Omental fat pad (tissue), 4 donors: ENCODE data around the gene NUP62. TPM values are rescaled to one million over a fixed set of nuclear protein-coding genes. Genes with fewer than 3 reads are reported as not detected.

Experiments used
- ATAC-seq: fragments of 150-250 bp; one replicate; pipeline ENCODE4 v1.9.1; 2016; ENCODE audit warnings: mild to moderate bottlenecking, moderate library complexity; ENCODE audit not compliant: low FRiP score
- DNase-seq: peaks from one replicate; pipeline ENCODE4 v3.0.0-alpha.2; 2019; ENCODE audit warnings: low spot score
- CTCF ChIP-seq, 3 donors: fragments of 450-650 bp; IDR thresholded peaks; one replicate each; pipeline ENCODE4 v1.5.1; 2016 to 2017; ENCODE audit warnings: antibody characterized with exemption in 3 of 3, mild to moderate bottlenecking in 3 of 3, moderate library complexity in 2 of 3
- total RNA-seq, 4 donors: library from RNA; depleted of rRNA; stranded (reverse); fragments of >200 nt; gene quantifications; one replicate each; pipeline ENCODE4 v1.1.0, GENCODE V29; 2016

The NUP62 gene
- total RNA-seq, 4 donors from 2014 or later = 24.9 to 45.5 (median 30.6) TPM

GRCh38 chr19:49908480-49909420 lies 20.6 kb downstream of the NUP62 start:
- no peak for ATAC-seq
- DNase-seq = no peak
- TF ChIP-seq CTCF (IDR thresholded peaks at IDR 0.05) = no peak

DNA sequence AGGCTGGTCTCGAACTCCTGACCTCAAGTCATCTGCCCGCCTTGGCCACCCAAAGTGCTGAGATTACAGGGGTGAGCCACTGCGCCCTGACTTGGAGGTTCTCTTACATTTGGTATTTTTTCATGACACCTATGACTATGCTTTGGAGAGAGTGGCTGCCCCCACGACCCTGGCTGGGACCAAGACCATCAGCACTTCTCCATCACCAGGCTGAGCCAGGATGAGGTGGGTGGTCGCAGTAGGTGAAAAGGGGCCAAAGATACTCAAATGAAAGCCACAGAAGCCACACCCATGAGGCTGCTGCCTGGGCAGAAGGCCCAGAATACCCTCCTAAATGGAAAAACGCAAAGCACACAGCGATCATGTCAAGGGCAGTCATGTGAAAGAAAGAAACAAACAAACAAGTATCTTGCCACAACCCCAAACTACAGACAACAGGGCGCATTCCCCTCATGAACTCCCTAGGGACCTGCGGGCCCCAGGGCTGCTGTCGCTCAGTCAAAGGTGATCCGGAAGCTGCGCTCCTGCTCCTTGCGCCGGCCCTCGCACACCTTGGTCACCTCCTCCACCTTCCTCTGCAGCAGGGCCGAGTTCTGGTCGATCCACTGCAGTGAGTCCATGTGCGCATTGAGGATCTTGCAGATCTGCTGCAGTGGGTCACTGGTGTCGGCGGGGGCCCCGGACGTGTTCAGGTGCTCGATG lies 21.4 kb downstream of the NUP62 start:
- DNase-seq = no peak
- no peak for ATAC-seq
- no peak for TF ChIP-seq CTCF (IDR thresholded peaks at IDR 0.05)

DNA sequence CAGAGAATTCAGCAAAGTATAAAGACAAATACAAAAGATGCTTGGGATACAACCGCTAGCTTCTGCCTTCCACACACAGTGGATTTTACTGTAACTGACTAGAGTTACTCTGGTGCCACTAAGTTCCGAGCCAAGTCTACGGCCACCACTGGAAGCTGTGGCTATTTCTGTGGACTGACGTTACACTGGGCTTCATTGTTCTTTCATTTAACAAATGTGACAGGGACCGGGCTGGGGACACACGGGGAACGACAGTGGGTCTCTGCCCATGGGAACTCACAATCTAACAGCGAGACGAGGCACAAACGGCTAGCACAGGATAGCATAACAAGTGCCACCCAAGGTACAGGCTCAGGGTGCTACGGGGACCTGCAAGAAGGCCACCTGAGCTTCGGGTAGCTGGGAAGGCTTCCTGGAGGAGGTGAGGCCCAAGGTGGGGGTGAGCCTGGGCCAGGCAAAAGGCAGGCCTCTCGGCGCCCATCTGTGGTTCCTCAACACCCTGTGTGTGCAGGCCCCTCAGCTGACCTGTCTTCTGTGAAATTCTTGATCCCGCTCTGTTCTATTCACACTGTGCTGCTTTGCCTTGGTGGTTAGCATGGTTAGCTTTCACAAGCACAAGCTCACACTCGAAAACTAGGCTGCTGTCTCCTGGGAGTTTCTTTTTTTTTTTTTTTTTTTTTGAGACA lies 22.3 kb downstream of the NUP62 start:
- no peak for ATAC-seq
- no peak for DNase-seq
- TF ChIP-seq CTCF (IDR thresholded peaks at IDR 0.05) = no peak

DNA sequence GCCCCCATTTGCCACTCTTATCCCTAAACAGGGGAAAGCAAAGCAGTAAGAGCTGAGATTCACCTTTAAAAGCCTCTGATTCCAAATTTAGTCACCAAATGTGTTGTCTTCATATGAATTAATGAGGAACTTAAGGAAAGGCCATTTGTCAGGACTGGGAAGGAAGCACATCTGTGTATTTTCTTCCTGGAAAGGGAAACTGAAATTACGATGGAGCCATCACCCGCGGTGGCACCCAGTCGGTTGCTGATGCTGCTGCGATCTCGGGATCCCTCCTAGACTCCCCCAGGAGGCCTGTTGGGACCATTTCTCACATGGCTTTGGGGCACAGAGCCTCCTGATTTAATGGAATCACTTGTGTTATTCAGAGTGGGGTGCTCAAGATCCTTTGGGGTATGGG lies 25.2 kb downstream of the NUP62 start:
- DNase-seq (no peak), ATAC-seq (no peak)
- no peak for TF ChIP-seq CTCF (IDR thresholded peaks at IDR 0.05)

DNA sequence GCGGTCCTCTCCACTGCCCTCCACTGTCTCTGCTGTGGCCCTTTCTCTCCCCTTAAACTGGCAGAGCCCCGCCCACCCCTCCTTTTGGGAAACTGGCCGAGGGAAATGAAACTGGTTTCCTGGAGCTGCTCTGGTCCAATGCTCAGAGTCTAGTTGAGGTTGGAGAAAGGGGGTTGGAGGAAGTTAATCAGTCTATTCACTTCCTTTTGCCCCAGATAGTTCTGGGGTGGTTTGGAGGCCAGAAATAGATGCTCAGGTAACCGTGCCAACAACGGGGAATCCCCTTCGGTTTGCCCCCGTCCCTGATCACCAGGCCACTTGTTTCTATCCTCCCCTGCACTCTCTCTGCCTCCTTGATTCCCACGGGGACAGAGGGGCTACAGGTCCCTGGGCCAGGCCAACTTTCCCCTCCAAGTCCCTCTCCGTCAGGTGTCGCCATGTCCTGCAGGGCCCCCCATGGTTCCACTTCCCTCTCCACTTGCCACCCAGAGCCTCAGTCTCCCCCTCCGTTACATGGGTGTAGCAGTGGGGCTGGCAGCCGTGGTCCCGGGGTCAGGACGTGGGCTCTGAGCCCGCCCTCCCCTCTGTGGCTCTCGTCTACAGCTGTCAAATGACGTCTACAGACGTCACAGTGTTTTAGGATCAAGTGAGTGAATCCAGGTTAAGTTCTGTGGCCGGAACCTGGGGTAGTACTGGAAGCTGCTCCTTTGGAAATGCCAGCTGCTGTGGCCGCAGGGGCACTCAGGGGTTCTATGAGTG lies 32.3 kb downstream of the NUP62 start, which contains the start of gene IL4I1:
Gene IL4I1 (minus strand): TSS at position 25 of the 759 bp plus-strand sequence. CDS start 727 bp downstream, outside the sequence.
- peak; percentile 21 for ATAC-seq
- no peak for TF ChIP-seq CTCF (IDR thresholded peaks at IDR 0.05)
- DNase-seq = no peak

GRCh38 chr19:49895566-49896297 lies 33.6 kb downstream of the NUP62 start:
- ATAC-seq = no peak

More at GRCh38 chr19:49895566-49896297, 33.6 kb downstream of the NUP62 start:
- no peak for DNase-seq
- TF ChIP-seq CTCF (IDR thresholded peaks at IDR 0.05) = no peak
